Adrenal gland (tissue), 5 donors: Measurements from ENCODE around the gene PITRM1.

Experiments used
- CTCF ChIP-seq, 6 experiments: fragments of 450-650 bp in 4 of 6; fragments of 200-600 bp in 2 of 6; sonication (generic) in 1 of 6; IDR thresholded peaks; 1 replicate in 5 of 6; 2 replicates in 1 of 6; pipeline versions ENCODE4 v1.5.1 to v1.8.0; 2016 to 2021; ENCODE audit warnings: antibody characterized with exemption in 6 of 6, mild to moderate bottlenecking in 2 of 6, moderate library complexity in 1 of 6
- POLR2A ChIP-seq, 2 donors: fragments of 450-650 bp; IDR thresholded peaks; one replicate each; pipeline ENCODE4 v1.6.1; 2017; ENCODE audit warnings: antibody characterized with exemption in 2 of 2, mild to moderate bottlenecking in 2 of 2, moderate library complexity in 1 of 2
- donor health status: DM: no; HTN: no; CAD: no.

DNA sequence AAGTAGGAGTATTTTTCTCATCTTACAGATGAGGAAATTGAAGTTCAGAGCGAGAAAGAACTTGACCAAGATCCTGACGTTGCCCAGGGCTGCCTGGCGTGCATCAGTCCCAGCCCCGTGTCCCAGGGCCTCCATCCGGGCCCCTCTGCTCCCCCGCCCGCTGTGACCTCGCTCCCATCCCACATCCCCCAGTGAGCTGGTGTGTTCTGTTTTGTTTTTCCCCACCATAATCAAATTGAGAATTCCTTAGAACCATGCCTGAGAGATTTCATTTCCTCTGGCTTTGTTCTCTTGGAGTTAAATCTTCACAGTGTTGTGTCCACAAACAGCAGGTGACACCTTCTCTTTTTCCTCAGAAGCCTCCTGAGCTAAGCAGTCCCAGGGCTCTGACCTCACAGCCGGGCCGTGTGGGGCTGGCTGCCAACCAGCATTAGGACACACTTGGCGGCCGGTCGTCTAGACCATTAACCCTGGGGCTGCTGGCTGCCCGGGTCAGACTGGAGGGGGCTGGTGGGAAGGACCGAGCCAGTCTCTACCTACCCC, 60.9 kb downstream of the PITRM1 start:
- TF ChIP-seq CTCF (IDR thresholded peaks at IDR 0.05) (no peak), POLR2A (IDR thresholded peaks at IDR 0.05) (no peak)
